Keratinocyte (primary cell): ENCODE results near the gene N4BP2. TPM values are rescaled to one million over a fixed set of nuclear protein-coding genes. Genes with fewer than 3 reads are reported as not detected.

ENCODE experiments used
- DNase-seq: peaks from one replicate; pipeline ENCODE4 v3.0.0-alpha.2; 2011; ENCODE audit warnings: low read depth, missing footprints, low spot score
- FAIRE-seq: peaks from 2 replicates; lab custom pipeline; 2011; peaks lifted over from hg19 to GRCh38; lab: Jason Lieb, UNC
- H2AFZ ChIP-seq: 2 replicates; pipeline ENCODE4 v1.6.0; 2012; ENCODE audit warnings: low read length, control low read depth, inconsistent platforms; ENCODE audit not compliant: control insufficient read depth
- H3K27ac ChIP-seq: 2 replicates; pipeline ENCODE4 v1.5.1; 2011; ENCODE audit warnings: low read length; ENCODE audit not compliant: control insufficient read depth, insufficient read depth
- H3K27me3 ChIP-seq: 3 replicates; pipeline ENCODE4 v1.6.0; 2011; ENCODE audit warnings: low read length; ENCODE audit not compliant: control insufficient read depth, insufficient read depth; ENCODE audit errors: extremely low read depth
- H3K36me3 ChIP-seq, 2 experiments: 2 replicates in 1 of 2; 3 replicates in 1 of 2; pipeline ENCODE4 v1.5.1; 2011; ENCODE audit warnings: low read length in 2 of 2, mild to moderate bottlenecking in 1 of 2; ENCODE audit not compliant: control insufficient read depth in 2 of 2, insufficient read depth in 2 of 2; ENCODE audit errors: extremely low read depth in 1 of 2
- H3K4me1 ChIP-seq: 3 replicates; pipeline ENCODE4 v1.5.1; 2011; ENCODE audit warnings: low read length; ENCODE audit not compliant: control insufficient read depth, insufficient read depth; ENCODE audit errors: extremely low read depth
- H3K4me2 ChIP-seq: 3 replicates; pipeline ENCODE4 v1.6.0; 2011; ENCODE audit warnings: low read depth, low read length; ENCODE audit not compliant: control insufficient read depth, insufficient read depth; ENCODE audit errors: extremely low read depth
- H3K4me3 ChIP-seq, 3 experiments: fragments of 200-600 bp in 1 of 3; sonication (generic) in 1 of 3; 2 replicates in 2 of 3; 3 replicates in 1 of 3; pipeline ENCODE4 v1.5.1; 2011 to 2016; ENCODE audit warnings: low read length in 3 of 3, mild to moderate bottlenecking in 3 of 3, control low read depth in 2 of 3, inconsistent platforms in 1 of 3, low read depth in 1 of 3, mixed read lengths in 1 of 3, mixed run types in 1 of 3, moderate library complexity in 1 of 3; ENCODE audit not compliant: control insufficient read depth in 2 of 3, insufficient read depth in 2 of 3; ENCODE audit errors: extremely low read depth in 1 of 3
- H3K79me2 ChIP-seq: 2 replicates; pipeline ENCODE4 v1.6.0; 2012; ENCODE audit warnings: low read length; ENCODE audit not compliant: control insufficient read depth, insufficient read depth
- H3K9ac ChIP-seq: 3 replicates; pipeline ENCODE4 v1.6.0; 2011; ENCODE audit warnings: low read length; ENCODE audit not compliant: control insufficient read depth, insufficient read depth; ENCODE audit errors: extremely low read depth
- H3K9me1 ChIP-seq: 3 replicates; pipeline ENCODE4 v1.6.0; 2011; ENCODE audit warnings: low read length; ENCODE audit not compliant: control insufficient read depth, insufficient read depth; ENCODE audit errors: extremely low read depth
- H3K9me3 ChIP-seq: 2 replicates; pipeline ENCODE4 v1.5.1; 2012; ENCODE audit warnings: low read depth, low read length; ENCODE audit not compliant: control insufficient read depth
- H4K20me1 ChIP-seq: 3 replicates; pipeline ENCODE4 v1.6.0; 2011; ENCODE audit warnings: low read length; ENCODE audit not compliant: control insufficient read depth, insufficient read depth; ENCODE audit errors: extremely low read depth
- EZH2 ChIP-seq: IDR thresholded peaks from one replicate; pipeline ENCODE4 v1.6.1; 2012; ENCODE audit warnings: inconsistent platforms, mild to moderate bottlenecking, low read length, moderate library complexity
- dilution Hi-C: fragments of 300-500 bp; cut with MboI; formaldehyde crosslinking; loops from one replicate; pipeline ENCODE4 v1.7.0; 2020; ENCODE audit warnings: low sequenced_read_pairs; ENCODE audit not compliant: extremely low pct_ligation_motif_present
- polyA plus RNA-seq, 5 experiments: library from polyadenylated mRNA; depleted of rRNA in 3 of 5; stranded (reverse) in 3 of 5; stranded (forward) in 1 of 5; unstranded in 1 of 5; fragments of >200 nt; gene quantifications; 1 replicate in 1 of 5; 2 replicates in 3 of 5; 3 replicates in 1 of 5; pipeline versions ENCODE4 v1.2.1 to v1.2.3, GENCODE V29; 2011 to 2012; ENCODE audit warnings: missing spikeins in 2 of 5, low read depth in 1 of 5, low replicate concordance in 1 of 5
- TF ChIP-seq, protein P1 (sequence below), 3 experiments: IDR thresholded peaks in 1 of 3; conservative IDR thresholded peaks in 1 of 3; optimal IDR thresholded peaks in 1 of 3; 2 replicates in 2 of 3; 3 replicates in 1 of 3; pipeline versions ENCODE3 to v1.5.1; 2011; ENCODE audit warnings: low read length in 3 of 3, mild to moderate bottlenecking in 3 of 3, moderate library complexity in 2 of 3, control low read depth in 1 of 3, inconsistent platforms in 1 of 3; ENCODE audit not compliant: insufficient read depth in 2 of 3; ENCODE audit errors: extremely low read depth in 1 of 3

N4BP2 gene
- polyA plus RNA-seq, 1 donor (not counting 4 experiments of a cell fraction or from before 2014, with no cell fraction given): 2.7 TPM

DNA sequence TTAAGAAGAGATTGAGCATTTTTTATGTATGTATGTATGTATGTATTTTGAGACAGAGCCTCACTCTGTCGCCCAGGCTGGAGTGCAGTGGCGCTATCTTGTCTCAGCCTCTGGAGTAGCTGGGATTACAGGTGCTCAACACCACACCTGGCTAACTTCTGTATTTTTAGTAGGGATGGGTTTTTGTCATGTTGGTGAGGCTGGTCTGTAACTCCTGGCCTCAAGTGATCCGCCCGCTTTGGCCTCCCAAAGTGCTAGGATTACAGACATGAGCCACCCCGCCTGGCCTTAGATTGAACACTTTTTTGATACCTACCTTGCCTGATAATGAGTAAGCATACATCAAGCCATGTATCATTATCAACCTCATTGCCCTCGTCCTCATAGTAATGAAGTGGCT, 2.7 kb downstream of the N4BP2 start:
- Histone ChIP-seq H2AFZ (peak overlapping the region; percentile 9), H3K9me3 (no peaks in the 10 kb centered on the region), H3K9me1 (no peaks in the 10 kb centered on the region), H3K4me3 (no peak overlapping the region), H3K27ac (no peak overlapping the region), H3K4me2 (peak overlapping the region; percentile 10), H3K79me2 (peaks cover 3% of the 10 kb centered on the region), H4K20me1 (no peaks in the 10 kb centered on the region), H3K27me3 (no peaks in the 10 kb centered on the region), H3K9ac (no peak overlapping the region), H3K36me3 (no peaks in the 10 kb centered on the region), H3K4me1 (peaks cover 25% of the 10 kb centered on the region)
- FAIRE-seq (no peak), DNase-seq (no peak)
- dilution Hi-C loops: no loop called here
- TF ChIP-seq EZH2: no peak
- TF ChIP-seq, protein P1, sequence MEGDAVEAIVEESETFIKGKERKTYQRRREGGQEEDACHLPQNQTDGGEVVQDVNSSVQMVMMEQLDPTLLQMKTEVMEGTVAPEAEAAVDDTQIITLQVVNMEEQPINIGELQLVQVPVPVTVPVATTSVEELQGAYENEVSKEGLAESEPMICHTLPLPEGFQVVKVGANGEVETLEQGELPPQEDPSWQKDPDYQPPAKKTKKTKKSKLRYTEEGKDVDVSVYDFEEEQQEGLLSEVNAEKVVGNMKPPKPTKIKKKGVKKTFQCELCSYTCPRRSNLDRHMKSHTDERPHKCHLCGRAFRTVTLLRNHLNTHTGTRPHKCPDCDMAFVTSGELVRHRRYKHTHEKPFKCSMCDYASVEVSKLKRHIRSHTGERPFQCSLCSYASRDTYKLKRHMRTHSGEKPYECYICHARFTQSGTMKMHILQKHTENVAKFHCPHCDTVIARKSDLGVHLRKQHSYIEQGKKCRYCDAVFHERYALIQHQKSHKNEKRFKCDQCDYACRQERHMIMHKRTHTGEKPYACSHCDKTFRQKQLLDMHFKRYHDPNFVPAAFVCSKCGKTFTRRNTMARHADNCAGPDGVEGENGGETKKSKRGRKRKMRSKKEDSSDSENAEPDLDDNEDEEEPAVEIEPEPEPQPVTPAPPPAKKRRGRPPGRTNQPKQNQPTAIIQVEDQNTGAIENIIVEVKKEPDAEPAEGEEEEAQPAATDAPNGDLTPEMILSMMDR (optimal IDR thresholded peaks at IDR 0.05 in 1 of 3, IDR thresholded peaks at IDR 0.05 in 1 of 3, conservative IDR thresholded peaks at IDR 0.05 in 1 of 3; ENCODE audit: extremely low read depth in 1 of 3, insufficient read depth in 2 of 3, low read length in 3 of 3): no peak

DNA sequence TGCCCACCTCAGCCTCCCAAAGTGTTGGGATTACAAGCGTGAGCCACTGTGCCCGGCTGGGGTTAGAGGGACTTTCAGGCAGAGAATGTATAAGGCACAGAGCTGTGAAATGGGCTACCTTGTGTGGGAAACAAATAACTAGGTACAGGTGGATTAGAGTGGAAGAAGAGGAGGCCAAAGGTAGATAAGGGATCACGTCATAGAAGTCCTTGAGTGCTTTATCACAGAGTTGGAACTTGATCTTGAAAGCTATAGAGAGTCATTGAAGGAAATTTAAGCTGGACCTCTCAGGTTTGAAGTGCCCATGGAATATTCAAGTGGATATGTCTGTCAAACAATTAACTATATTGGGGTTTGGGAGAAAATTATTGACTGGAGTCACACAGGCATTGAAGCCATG, 8.4 kb downstream of the N4BP2 start:
- H3K4me1 ChIP-seq: no peaks in the 10 kb centered on the region
- H3K4me2 ChIP-seq: no peak overlapping the region
- H3K9me3 ChIP-seq: no peaks in the 10 kb centered on the region
- H3K4me3 ChIP-seq: no peak overlapping the region
- DNase-seq (no peak), FAIRE-seq (no peak)
- dilution Hi-C loops: no loop called here
- no peak overlapping the region for H3K9ac ChIP-seq
- no peaks in the 10 kb centered on the region for H3K27me3 ChIP-seq
- no peak overlapping the region for H3K27ac ChIP-seq
- H3K79me2 ChIP-seq: no peaks in the 10 kb centered on the region
- TF ChIP-seq, protein P1 (optimal IDR thresholded peaks at IDR 0.05 in 1 of 3, IDR thresholded peaks at IDR 0.05 in 1 of 3, conservative IDR thresholded peaks at IDR 0.05 in 1 of 3; ENCODE audit: extremely low read depth in 1 of 3, insufficient read depth in 2 of 3, low read length in 3 of 3): no peak
- no peak for TF ChIP-seq EZH2
- H3K9me1 ChIP-seq: no peaks in the 10 kb centered on the region
- H3K36me3 ChIP-seq: no peaks in the 10 kb centered on the region
- H4K20me1 ChIP-seq: no peaks in the 10 kb centered on the region
- H2AFZ ChIP-seq: no peak overlapping the region
